ENCODE measurements around the gene BBS9. TPM values are rescaled to one million over a fixed set of nuclear protein-coding genes. Genes with fewer than 3 reads are reported as not detected.
"Not testable (repeated sequence)": the region's sequence is repeated elsewhere in the genome, so short reads cannot be mapped to it uniquely, and the experiment has no call there.

Gene BBS9
- total RNA-seq, 2 donors from 2014 or later: 9.3 to 10.9 TPM

GRCh38 chr7:33210958-33211357, 81.6 kb downstream of the BBS9 start:
- TF ChIP-seq CTCF (IDR thresholded peaks at IDR 0.05): no peak
- Histone ChIP-seq H3K27me3 (no peaks in the 10 kb centered on the region), H3K36me3 (no peaks in the 10 kb centered on the region), H3K4me1 (no peaks in the 10 kb centered on the region), H3K4me3 (no peak overlapping the region), H3K27ac (no peak overlapping the region), H3K9ac (ENCODE audit: low read depth in 2 of 2, low read length in 2 of 2) (no peak overlapping the region), H3K9me3 (no peaks in the 10 kb centered on the region)
- no peak for DNase-seq
- intact Hi-C loops (cut with DNase I): no loop called here

- intact Hi-C loops (cut with DNase I): no loop called here
Measured at GRCh38 chr7:33212144-33212543, 82.8 kb downstream of the BBS9 start.

GRCh38 chr7:33215992-33216391, 86.6 kb downstream of the BBS9 start:
- no peak for DNase-seq
- Histone ChIP-seq H3K4me3 (no peak overlapping the region), H3K4me1 (no peaks in the 10 kb centered on the region), H3K27me3 (no peaks in the 10 kb centered on the region), H3K9me3 (no peaks in the 10 kb centered on the region), H3K27ac (no peak overlapping the region), H3K36me3 (no peaks in the 10 kb centered on the region), H3K9ac (ENCODE audit: low read depth in 2 of 2, low read length in 2 of 2) (no peak overlapping the region)
- no peak for TF ChIP-seq CTCF (IDR thresholded peaks at IDR 0.05)
- intact Hi-C loops (cut with DNase I): no loop called here

More at GRCh38 chr7:33212144-33212543, 82.8 kb downstream of the BBS9 start:
- no peaks in the 10 kb centered on the region for H3K9me3 ChIP-seq
- H3K4me1 ChIP-seq: no peaks in the 10 kb centered on the region
- DNase-seq: no peak
- H3K27me3 ChIP-seq: no peaks in the 10 kb centered on the region
- no peak overlapping the region for H3K4me3 ChIP-seq
- no peak overlapping the region for H3K9ac ChIP-seq (ENCODE audit: low read depth in 2 of 2, low read length in 2 of 2)
- no peak for TF ChIP-seq CTCF (IDR thresholded peaks at IDR 0.05)
- H3K36me3 ChIP-seq: no peaks in the 10 kb centered on the region
- H3K27ac ChIP-seq: no peak overlapping the region

GRCh38 chr7:33217595-33217994, 88.2 kb downstream of the BBS9 start:
- Histone ChIP-seq H3K27me3 (no peaks in the 10 kb centered on the region), H3K9me3 (no peaks in the 10 kb centered on the region), H3K4me1 (no peaks in the 10 kb centered on the region), H3K4me3 (no peak overlapping the region), H3K27ac (no peak overlapping the region), H3K36me3 (no peaks in the 10 kb centered on the region), H3K9ac (ENCODE audit: low read depth in 2 of 2, low read length in 2 of 2) (no peak overlapping the region)
- intact Hi-C loops (cut with DNase I): no loop called here
- TF ChIP-seq CTCF (IDR thresholded peaks at IDR 0.05): no peak
- no peak for DNase-seq

GRCh38 chr7:33218841-33219535, 89.6 kb downstream of the BBS9 start:
- H3K27ac ChIP-seq; DNase-seq; H3K4me1 ChIP-seq; H3K9ac ChIP-seq (ENCODE audit: low read depth in 2 of 2, low read length in 2 of 2); intact Hi-C loops (cut with DNase I); H3K9me3 ChIP-seq; H3K4me3 ChIP-seq; H3K27me3 ChIP-seq; H3K36me3 ChIP-seq: not testable (repeated sequence)

GRCh38 chr7:33220231-33220630, 90.9 kb downstream of the BBS9 start:
- intact Hi-C loops (cut with DNase I): no loop called here
- no peak overlapping the region for H3K9ac ChIP-seq (ENCODE audit: low read depth in 2 of 2, low read length in 2 of 2)
- no peak overlapping the region for H3K4me3 ChIP-seq
- H3K9me3 ChIP-seq: no peaks in the 10 kb centered on the region
- H3K4me1 ChIP-seq: no peaks in the 10 kb centered on the region
- H3K27me3 ChIP-seq: no peaks in the 10 kb centered on the region
- no peak for TF ChIP-seq CTCF (IDR thresholded peaks at IDR 0.05)
- no peak for DNase-seq
- H3K36me3 ChIP-seq: no peaks in the 10 kb centered on the region
- H3K27ac ChIP-seq: no peak overlapping the region

Measured in colonic mucosa (tissue), 4 donors.